ENCODE results near the gene LHFPL4.
"Not testable (repeated sequence)": the region's sequence is repeated elsewhere in the genome, so short reads cannot be mapped to it uniquely, and the experiment has no call there.

The LHFPL4 gene

DNA sequence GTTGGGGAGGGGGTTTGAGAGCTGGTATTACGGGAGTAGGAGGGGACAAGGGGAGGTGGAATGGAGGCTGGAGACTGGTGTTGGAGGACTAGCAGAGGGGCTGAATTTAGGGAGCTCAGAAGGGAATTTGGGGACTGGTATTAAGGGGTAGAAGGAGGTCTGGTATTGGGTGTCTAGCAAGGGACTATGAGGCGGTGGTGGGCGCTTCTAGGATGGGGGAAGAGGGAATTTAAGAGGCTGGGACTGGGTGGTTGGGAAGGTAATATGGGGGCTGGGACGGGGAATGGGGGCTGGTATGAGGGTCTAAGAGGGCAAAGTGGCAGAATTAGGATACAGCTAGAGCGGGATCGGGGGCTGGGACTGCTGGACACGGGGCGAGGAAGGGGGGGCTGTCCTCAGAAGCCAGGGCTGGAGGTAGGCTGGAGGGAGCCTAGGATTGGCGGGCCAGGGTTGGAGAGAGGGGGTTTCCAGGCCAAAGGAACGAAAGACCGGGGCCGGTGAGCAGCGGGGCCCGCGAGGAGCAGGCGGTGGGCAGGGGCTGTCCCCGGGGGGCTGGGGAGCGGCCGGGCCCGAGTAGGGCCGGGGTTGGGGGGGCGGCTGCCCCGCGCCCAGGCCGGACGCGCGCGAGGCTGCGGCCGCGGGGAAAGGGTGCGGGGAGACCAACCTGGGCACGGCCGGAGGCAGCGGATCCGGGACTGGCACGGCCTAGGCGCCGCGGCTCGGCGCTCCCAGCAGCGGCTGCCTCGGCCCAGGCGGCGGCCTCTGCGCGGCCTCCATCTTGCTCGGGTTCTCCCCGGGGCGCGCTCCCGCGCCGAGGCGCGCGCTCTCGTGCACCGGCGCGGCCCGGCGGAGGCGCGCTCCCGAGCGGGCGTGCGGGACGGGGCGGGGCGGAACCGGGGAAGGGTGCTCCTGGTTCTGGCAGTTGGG, at the start of gene LHFPL4:
LHFPL4 (minus strand) TSS at position 802 of the 927 bp plus-strand sequence. CDS start 1,143 bp downstream, outside the sequence.
- DNase-seq (ENCODE audit: low spot score), result no peak

GRCh38 chr3:9602620-9603019, 49.0 kb upstream of the LHFPL4 start:
- DNase-seq (ENCODE audit: low spot score), result no peak

DNA sequence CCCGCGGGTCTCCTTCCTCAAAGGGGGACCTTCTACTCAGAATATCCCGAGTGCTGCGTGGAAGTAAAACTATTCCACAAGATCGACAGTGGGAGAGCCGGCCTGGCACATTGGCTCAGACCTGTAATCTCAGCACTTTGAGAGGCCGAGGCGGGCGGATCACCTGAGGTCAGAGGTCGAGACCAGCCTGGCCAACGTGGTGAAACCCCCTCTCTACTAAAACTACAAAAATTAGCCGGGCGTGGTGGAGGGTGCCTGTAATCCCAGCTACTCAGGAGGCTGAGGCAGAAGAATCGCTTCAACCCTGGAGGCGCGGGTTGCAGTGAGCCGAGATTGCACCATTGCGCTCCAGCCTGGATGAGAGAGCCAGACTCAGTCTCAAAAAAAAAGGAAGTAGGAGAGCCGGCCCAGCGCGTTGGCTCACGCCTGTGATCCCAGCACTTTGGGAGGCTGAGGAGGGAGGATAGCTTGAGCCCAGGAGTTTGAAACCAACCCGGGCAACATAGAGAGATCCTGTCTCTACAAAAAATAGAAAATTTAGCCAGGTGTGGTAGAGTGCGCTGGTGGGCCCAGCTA, 47.5 kb upstream of the LHFPL4 start:
- not testable (repeated sequence) for DNase-seq (ENCODE audit: low spot score)

- no peak for DNase-seq (ENCODE audit: low spot score)
Measured at GRCh38 chr3:9600597-9600996, 47.0 kb upstream of the LHFPL4 start.

DNA sequence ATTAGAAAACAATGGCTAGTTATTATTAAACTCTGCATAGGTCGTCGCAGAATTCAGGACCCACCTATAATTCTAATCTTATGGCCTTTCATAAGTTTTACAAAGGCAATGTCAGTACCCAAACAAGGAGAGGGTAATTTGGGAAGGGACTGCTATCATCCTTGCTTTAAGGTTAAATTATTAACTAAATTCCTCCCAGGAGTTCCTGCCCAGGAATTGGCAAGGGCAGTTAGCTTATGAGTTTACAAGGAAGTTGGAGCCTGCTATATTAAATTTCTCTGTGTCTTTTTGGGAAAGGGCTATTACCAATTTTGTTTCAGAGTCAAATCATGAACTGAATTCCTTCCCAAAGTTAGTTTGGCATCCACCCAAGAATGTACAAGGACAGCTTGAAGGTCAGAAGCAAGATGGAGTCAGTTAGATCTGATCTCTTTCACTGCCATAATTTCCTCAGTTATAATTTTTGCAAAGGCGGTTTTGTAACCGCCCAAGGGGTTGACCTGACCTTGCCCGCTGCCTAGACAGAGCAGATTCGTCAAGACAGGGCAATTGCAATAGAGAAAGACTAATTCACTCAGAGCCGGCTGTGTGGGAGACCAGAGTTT, 45.3 kb upstream of the LHFPL4 start:
- DNase-seq (ENCODE audit: low spot score), result no peak

DNA sequence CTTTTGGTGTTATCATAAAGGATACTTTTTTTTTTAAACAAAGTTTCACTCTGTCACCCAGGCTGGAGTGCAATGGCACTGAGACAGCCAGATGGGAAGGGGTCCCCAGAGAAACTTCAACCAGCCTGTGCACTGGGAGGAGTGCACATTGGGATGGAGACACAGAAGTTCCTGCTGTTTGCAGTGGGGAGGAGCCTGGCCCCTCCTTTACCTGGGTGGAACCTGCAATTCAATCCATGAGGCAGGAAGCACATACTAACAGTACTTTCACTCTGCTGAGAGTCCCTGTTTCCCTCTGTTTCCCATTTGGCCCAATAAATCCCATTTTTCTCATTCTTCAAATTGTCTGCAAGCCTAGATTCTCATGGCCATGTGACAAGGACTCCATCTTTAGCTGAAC, 42.3 kb upstream of the LHFPL4 start:
- DNase-seq (ENCODE audit: low spot score), result no peak

- not testable (repeated sequence) for DNase-seq (ENCODE audit: low spot score)
Measured at GRCh38 chr3:9591781-9592180, 38.2 kb upstream of the LHFPL4 start.

- no peak for DNase-seq (ENCODE audit: low spot score)
Measured at GRCh38 chr3:9590282-9590791, 36.7 kb upstream of the LHFPL4 start.

DNA sequence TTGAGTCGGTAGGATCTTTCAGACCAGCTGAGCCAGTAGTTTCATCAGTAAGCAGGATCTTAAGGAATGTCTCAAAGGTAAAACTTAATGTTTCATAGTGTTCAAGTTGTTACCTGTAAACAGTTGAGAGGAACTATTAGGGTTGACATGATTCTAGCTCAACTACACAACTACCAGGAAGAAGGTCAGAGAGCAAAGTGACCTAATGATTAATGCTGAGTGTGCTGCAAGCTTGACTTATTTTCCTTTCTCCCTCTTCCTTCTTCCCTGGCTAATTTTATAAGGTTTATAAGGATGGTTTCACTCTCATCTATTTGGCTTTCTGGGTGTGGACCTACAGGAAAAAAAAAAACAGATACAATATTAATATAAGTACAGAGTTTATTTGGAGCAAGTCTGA, 30.2 kb upstream of the LHFPL4 start:
- no peak for DNase-seq (ENCODE audit: low spot score)

DNA sequence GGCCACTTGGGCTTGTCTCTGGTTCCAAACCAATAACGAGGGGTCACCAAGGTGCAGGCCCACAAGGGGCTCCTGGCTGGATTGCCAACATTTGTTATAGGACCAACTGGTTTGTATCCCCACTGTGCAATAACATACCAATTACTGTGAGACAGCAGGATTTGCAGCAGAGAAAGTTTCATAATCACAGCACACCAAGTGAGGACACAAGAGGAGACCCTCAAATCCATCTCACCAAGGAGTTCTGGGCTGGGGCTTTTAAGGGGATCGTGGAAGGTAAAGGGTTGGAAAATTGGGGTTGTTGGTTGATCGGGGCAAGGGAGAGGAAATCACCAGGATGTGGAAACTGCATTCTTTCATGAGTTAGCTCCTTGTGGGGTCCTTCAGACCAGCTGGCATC, 29.7 kb upstream of the LHFPL4 start:
- DNase-seq (ENCODE audit: low spot score), result no peak

DNA sequence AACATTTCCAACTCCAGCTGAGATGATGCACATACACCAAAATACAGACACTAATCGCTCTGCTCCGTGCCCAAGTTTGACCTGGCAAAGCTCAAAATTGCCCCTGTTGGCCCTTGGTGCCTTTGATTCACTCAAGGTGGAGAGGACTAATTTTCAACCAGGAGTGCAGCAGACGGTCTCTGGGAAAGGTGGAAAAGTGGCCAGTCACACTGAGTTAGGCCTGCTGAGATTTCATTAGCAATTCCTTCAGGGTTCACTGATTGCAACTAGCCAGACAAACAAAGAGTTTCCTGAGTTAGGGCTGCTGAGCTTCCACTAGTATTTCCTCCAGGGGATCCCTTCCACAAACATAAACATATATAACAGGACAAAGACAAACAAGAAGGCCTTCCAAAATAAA, 28.7 kb upstream of the LHFPL4 start:
- DNase-seq (ENCODE audit: low spot score), result no peak

DNA sequence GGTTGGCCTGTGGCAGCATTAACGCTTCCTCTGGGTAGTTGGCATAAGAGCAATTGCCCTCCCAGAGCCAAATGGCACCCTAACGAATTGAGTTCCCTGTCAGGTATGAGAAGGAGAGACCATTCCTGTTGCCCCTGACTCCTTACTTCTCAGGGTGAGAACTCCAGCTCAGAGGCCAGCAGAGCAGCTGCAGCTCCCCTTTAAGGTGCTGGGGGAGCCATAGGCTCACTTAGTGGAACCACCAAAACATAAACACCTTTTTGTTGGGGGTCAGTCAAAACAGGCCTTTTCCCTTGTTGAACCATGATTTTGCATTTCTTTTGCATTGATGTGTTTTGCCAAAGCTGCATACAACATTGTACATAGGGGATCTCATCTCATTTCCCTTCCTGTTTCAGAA, 28.1 kb upstream of the LHFPL4 start:
- no peak for DNase-seq (ENCODE audit: low spot score)

- DNase-seq (ENCODE audit: low spot score), result no peak
Measured at GRCh38 chr3:9569054-9569453, 15.4 kb upstream of the LHFPL4 start.

DNA sequence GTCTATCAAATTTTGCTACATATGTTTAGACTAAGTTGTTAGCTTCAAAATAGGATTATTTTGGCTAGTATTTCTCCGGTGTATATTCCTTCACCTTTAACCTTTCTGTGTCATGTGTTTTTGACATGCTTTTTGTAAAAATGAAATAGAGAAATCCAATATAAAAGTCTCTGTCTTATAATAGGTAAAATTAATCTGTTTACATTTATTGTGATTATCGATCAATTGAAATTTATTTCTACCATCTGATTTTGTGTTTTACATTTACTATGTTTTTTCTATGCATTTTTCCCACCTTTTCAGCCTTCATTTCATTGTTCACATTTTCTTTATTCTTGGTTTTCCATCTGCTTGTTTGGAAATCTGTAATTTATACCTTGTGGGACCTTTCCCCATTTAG, 11.7 kb upstream of the LHFPL4 start:
- no peak for DNase-seq (ENCODE audit: low spot score)

GRCh38 chr3:9563851-9564250, 10.2 kb upstream of the LHFPL4 start:
- DNase-seq (ENCODE audit: low spot score), result no peak

- DNase-seq (ENCODE audit: low spot score), result not testable (repeated sequence)
Measured at GRCh38 chr3:9560056-9560455, 6.4 kb upstream of the LHFPL4 start.

DNA sequence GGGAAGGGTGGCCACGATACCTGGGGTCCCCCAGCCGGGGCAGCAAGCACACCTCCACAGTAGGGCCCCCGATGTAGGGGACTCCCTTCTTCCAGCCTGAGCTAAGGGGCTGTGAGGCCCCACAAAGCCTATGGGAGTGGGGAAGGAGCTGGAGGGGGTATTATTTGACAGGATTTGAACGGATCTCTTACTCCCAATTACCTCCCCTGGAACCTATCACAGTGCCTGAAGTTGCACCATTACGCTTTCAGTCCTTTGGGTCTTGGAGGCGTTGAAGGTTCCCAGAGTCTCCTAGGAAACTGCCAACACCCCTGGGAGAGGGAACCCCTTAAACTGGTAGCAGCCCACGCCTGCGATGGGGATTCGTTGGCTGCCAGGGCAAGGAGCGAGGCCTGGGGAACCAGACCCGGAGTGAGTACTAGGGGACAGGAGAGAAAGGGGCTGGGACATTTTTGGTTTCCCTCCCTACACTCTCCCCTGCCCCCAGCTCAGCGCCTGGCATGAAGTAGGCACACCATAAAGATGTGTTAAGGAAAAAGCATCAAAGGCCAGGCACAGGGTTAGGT, 409 bp upstream of the LHFPL4 start:
- DNase-seq (ENCODE audit: low spot score), result no peak

DNA sequence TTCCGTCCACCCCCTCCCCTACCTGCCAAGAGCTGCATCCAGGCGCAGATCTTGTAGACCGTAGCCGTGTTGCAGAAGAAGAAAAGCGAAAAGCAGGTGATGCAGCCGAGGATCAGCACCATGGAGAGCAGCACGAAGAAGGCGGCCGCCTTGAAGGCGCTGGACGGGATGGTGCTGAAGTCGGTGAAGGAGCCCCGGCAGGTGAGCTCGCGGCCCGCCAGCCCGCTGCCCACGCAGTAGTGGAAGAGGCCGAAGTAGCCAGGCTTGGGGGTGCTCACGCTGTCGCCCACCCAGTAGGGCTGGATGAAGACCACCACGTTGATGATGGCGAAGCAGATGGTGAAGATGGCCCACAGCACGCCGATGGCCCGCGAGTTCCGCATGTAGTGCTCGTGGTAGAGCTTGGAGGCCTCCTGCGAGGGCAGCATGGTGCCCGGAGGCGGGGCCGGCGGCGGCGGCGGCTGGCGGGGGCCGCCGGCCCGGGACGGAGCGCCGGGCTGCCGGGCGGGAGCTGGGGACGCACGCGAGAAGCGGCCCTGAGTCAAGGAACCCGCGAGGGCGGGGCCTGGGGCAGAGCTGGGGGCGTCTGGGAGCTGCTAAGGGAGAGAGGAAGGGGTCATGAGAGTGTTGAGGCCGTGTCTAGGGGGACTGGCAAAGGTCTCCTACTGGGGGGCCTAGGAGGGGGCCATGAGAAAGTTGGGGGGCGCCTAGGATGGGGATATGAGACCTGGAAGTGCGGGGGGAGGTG, 1.2 kb downstream of the LHFPL4 start:
- DNase-seq (ENCODE audit: low spot score), result no peak

GRCh38 chr3:9550999-9551398, 2.6 kb downstream of the LHFPL4 start:
- DNase-seq (ENCODE audit: low spot score), result no peak

GRCh38 chr3:9549600-9549999, 4.0 kb downstream of the LHFPL4 start:
- DNase-seq (ENCODE audit: low spot score), result no peak

GRCh38 chr3:9548991-9549390, 4.6 kb downstream of the LHFPL4 start:
- DNase-seq (ENCODE audit: low spot score), result no peak

DNA sequence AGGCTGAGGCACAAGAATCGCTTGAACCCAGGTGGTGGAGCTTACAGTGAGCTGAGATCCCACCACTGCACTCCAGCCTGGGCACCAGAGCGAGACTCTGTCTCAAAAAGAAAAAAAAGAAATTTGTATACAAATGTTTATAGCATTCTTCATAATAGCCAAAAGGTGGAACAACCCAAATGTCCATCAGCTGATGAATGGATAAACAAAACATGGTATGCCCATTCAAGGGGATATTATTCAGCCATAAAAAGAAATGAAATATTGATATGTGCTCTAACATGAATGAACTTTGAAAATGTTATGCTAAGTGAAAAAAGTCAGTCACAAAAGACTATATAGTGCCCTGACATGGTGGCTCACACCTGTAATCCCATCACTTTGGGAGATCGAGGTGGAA, 11.4 kb downstream of the LHFPL4 start:
- DNase-seq (ENCODE audit: low spot score), result no peak
